Embryonic facial prominence (tissue), 1 donor: ENCODE data around the gene DIMT1.

Source experiments
- DNase-seq: peaks from one replicate; pipeline ENCODE4 v3.0.0-alpha.2; 2016; ENCODE audit errors: extremely low spot score

DIMT1 gene

DNA sequence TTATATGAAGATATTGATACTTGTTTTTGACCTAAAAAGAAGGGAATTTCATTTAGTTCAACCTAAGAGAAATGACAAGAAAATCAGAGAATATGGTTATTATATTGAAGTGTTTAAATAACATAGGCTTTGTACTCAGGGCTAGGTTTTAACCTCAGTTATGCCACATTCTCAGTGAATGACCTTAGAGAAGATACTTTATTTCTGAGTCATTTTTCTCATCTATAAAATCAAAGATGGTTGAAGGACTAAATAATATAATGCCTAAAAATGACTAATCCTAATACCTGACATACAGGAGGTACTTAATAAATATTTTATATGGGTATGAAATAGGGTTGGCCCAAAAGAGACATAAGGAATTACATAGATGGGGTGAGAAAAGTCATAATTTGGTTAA lies 32.3 kb downstream of the DIMT1 start:
- no peak for DNase-seq

GRCh38 chr5:62369039-62369438 lies 34.7 kb downstream of the DIMT1 start:
- no peak for DNase-seq

DNA sequence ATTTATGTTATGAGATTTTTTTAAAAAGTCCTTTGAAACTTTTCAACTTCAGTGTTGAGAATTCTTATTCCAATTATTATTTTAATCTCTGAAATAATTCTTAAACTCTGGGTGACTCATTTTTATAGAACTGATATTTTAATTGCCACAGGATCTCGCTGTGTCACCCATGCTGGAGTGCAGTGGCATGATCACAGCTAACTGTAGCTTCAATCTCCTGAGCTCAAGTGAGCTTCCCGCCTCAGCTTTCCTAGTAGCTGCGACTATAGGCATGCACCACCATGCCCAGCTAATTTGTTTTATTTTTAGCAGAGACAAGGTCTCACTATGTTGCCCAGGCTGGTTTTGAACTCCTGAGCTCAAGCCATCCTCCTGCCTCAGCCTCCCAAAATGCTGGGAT lies 41.0 kb downstream of the DIMT1 start:
- DNase-seq, result no peak

GRCh38 chr5:62354028-62354874 lies 49.5 kb downstream of the DIMT1 start:
- no peak for DNase-seq

GRCh38 chr5:62348723-62349481 lies 54.8 kb downstream of the DIMT1 start:
- no peak for DNase-seq

GRCh38 chr5:62347928-62348327 lies 55.8 kb downstream of the DIMT1 start:
- no peak for DNase-seq

- no peak for DNase-seq
Measured at GRCh38 chr5:62346748-62347147, 57.0 kb downstream of the DIMT1 start.

DNA sequence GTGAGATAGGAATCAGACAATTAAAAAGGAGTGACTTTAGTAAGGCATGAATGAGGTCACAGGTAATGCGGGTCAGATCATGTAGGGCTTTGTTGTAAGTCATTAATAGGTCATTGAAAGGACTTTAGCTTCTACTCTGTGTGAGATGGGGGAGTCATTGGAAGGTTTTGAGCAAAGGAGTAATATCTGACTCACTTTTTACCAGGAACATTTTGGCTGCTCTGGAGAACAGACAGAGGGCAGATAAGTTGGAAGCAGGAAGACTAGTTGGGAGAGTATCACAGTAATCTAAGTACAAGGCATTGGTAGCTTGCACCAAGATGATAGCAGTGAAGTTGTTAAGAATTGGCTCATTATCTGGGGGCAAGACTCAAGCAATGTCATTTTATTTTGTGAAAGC lies 60.3 kb downstream of the DIMT1 start:
- no peak for DNase-seq

GRCh38 chr5:62342476-62342837 lies 61.2 kb downstream of the DIMT1 start:
- DNase-seq, result no peak

DNA sequence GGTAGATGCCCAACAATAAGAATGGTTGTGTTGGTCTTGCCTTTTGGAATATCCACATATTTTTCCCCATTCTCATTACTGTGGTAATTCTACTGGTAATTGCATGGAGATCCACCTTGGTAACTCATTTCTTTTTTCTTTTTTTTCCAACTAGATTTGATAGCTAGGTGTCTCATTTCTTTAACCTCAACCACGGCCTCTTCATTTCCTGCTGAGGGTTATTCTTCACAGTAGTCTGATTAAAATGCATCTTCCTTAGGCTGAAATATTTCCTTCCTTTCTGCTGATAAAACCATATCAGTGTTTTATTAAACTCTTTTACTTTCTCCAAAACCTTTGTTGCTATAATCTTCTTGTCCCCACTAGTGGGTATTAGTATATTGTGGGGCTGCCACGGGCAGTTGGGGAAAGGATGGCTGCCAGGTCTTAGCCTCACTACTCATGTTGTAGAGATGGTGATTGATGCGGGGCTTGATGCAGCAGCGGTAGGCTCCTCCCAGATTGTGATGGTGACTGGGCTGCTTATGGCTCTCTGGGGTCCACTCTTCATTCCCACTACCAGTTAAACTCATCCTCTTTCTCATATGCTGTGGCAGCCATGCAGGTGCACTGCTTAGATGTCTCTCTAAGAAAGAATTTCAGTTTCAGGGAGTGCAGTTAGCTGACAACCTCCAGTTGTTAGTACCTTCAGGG lies 61.8 kb downstream of the DIMT1 start:
- DNase-seq, result no peak

DNA sequence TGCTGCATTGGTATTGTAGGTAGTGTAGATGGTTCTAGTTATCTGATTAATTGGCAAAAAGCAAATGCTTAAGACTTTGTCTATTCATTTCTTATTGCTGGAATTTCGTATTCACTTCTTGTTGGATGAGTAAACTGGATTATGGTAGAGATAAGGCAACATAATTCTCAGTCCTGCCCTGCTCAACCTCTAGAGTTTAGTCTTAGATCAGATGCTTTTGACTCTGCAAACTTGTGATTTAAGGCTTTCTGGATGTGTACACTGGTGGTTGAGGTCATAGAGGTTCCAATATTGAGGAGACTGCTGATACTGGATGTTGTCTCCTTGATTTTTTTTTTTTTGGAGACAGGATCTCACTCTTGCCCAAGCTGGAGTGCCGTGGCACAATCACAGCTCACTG lies 62.7 kb downstream of the DIMT1 start:
- no peak for DNase-seq

DNA sequence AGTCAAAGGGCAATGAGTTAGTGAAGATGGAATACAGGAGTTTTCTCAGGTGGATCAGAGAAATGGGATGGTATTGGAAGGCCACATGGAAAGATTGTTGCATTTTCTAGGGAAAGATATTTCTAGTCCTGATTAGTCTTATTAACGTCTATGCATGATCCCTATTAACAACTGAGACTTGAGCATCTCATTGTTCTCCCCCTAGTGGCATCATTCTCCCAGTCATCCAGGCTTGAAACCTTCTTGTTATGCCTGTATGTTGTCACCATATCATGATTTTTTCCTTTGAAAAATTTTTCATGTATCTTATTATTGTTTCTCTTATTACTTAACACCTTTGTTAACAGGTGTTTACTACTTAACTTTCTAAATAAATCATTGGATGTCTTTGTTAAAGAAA lies 63.3 kb downstream of the DIMT1 start:
- DNase-seq, result no peak
